Activated T-cell treated with anti-CD3 and anti-CD28 coated beads, Interleukin-2, amount 50 U/mL, for 4 hours (primary cell): ENCODE data around the gene TPM3. TPM values are rescaled to one million over a fixed set of nuclear protein-coding genes. Genes with fewer than 3 reads are reported as not detected.

Experiments
- ATAC-seq, 2 donors: fragments of 200-7000 bp; cut with Tn5 transposase; one replicate each; pipeline ENCODE4 v1.10.0; 2021
- DNase-seq: peaks from one replicate; pipeline ENCODE4 v3.0.0-alpha.2; 2020
- H3K27me3 Mint-ChIP-seq: one replicate; pipeline ENCODE4 v1.8.0; 2021; ENCODE audit warnings: low read depth, mixed read lengths
- H3K36me3 Mint-ChIP-seq: one replicate; pipeline ENCODE4 v1.8.0; 2022; ENCODE audit warnings: mixed read lengths; ENCODE audit not compliant: insufficient read depth
- H3K4me1 Mint-ChIP-seq: one replicate; pipeline ENCODE4 v1.8.0; 2021; ENCODE audit warnings: low read depth, mixed read lengths
- H3K4me3 Mint-ChIP-seq: one replicate; pipeline ENCODE4 v1.8.0; 2021; ENCODE audit warnings: mild to moderate bottlenecking, moderate library complexity, mixed read lengths
- H3K9me3 Mint-ChIP-seq: one replicate; pipeline ENCODE4 v1.8.0; 2021; ENCODE audit warnings: mixed read lengths
- total RNA-seq, 3 donors: library from RNA; stranded (reverse); gene quantifications; one replicate each; pipeline ENCODE4 v1.2.1, GENCODE V29; 2021

Gene TPM3
- total RNA-seq, 3 donors from 2014 or later, result 788 to 834 (median 808) TPM

- peaks cover 9% of the 10 kb centered on the region for H3K27me3 Mint-ChIP-seq
- no peaks in the 10 kb centered on the region for H3K9me3 Mint-ChIP-seq
- DNase-seq (no peak), ATAC-seq (no peak)
- H3K4me1 Mint-ChIP-seq, result peaks cover 9% of the 10 kb centered on the region
- H3K4me3 Mint-ChIP-seq, result no peak overlapping the region
- peaks cover 3% of the 10 kb centered on the region for H3K36me3 Mint-ChIP-seq
These were observed 4.9 kb downstream of the TPM3 start for GRCh38 chr1:154186852-154187501.

GRCh38 chr1:154186177-154186576 is 5.7 kb downstream of the TPM3 start:
- no peak for ATAC-seq
- Mint-ChIP-seq H3K36me3 (peaks cover 10% of the 10 kb centered on the region), H3K9me3 (no peaks in the 10 kb centered on the region), H3K4me3 (no peak overlapping the region), H3K4me1 (peaks cover 16% of the 10 kb centered on the region), H3K27me3 (peaks cover 7% of the 10 kb centered on the region)
- DNase-seq, result peak; percentile 55

GRCh38 chr1:154183046-154183915 is 8.6 kb downstream of the TPM3 start:
- ATAC-seq, result peak; percentile 81 to 85

GRCh38 chr1:154182344-154183045 is 9.4 kb downstream of the TPM3 start:
- peaks cover 52% of the 10 kb centered on the region for H3K4me1 Mint-ChIP-seq
- H3K36me3 Mint-ChIP-seq, result peaks cover 21% of the 10 kb centered on the region
- peaks cover under 1% of the 10 kb centered on the region for H3K27me3 Mint-ChIP-seq
- H3K9me3 Mint-ChIP-seq, result no peaks in the 10 kb centered on the region
- peak; percentile 67 to 69 for ATAC-seq
- DNase-seq, result peak; percentile 52
- peak overlapping the region; percentile 100 for H3K4me3 Mint-ChIP-seq

More at GRCh38 chr1:154183046-154183915, 8.6 kb downstream of the TPM3 start:
- DNase-seq, result peak; percentile 90
- peaks cover 44% of the 10 kb centered on the region for H3K4me1 Mint-ChIP-seq
- peaks cover 21% of the 10 kb centered on the region for H3K36me3 Mint-ChIP-seq
- H3K27me3 Mint-ChIP-seq, result peaks cover 5% of the 10 kb centered on the region
- H3K9me3 Mint-ChIP-seq, result no peaks in the 10 kb centered on the region
- H3K4me3 Mint-ChIP-seq, result peak overlapping the region; percentile 100

- H3K27me3 Mint-ChIP-seq, result no peaks in the 10 kb centered on the region
- peak overlapping the region; percentile 100 for H3K4me3 Mint-ChIP-seq
- H3K4me1 Mint-ChIP-seq, result peaks cover 58% of the 10 kb centered on the region
- no peak for ATAC-seq
- H3K36me3 Mint-ChIP-seq, result peaks cover 25% of the 10 kb centered on the region
- H3K9me3 Mint-ChIP-seq, result no peaks in the 10 kb centered on the region
- DNase-seq, result no peak
These were observed 10.0 kb downstream of the TPM3 start for GRCh38 chr1:154181944-154182343.

GRCh38 chr1:154179946-154180687 is 11.8 kb downstream of the TPM3 start:
- H3K27me3 Mint-ChIP-seq, result no peaks in the 10 kb centered on the region
- no peaks in the 10 kb centered on the region for H3K9me3 Mint-ChIP-seq
- no peak for DNase-seq
- H3K4me3 Mint-ChIP-seq, result peak overlapping the region; percentile 100
- ATAC-seq, result no peak
- H3K36me3 Mint-ChIP-seq, result peaks cover 31% of the 10 kb centered on the region
- peaks cover 72% of the 10 kb centered on the region for H3K4me1 Mint-ChIP-seq

- Mint-ChIP-seq H3K36me3 (peaks cover 31% of the 10 kb centered on the region), H3K27me3 (no peaks in the 10 kb centered on the region), H3K4me3 (peak overlapping the region; percentile 100), H3K9me3 (no peaks in the 10 kb centered on the region), H3K4me1 (peaks cover 72% of the 10 kb centered on the region)
- ATAC-seq, result no peak
- no peak for DNase-seq
These were observed 12.7 kb downstream of the TPM3 start for GRCh38 chr1:154178911-154179811.

GRCh38 chr1:154178013-154178412 is 13.9 kb downstream of the TPM3 start:
- Mint-ChIP-seq H3K4me1 (peaks cover 66% of the 10 kb centered on the region), H3K4me3 (peak overlapping the region; percentile 100), H3K9me3 (no peaks in the 10 kb centered on the region), H3K36me3 (peaks cover 33% of the 10 kb centered on the region), H3K27me3 (no peaks in the 10 kb centered on the region)
- ATAC-seq (no peak), DNase-seq (peak; percentile 14)

GRCh38 chr1:154176337-154176736 is 15.6 kb downstream of the TPM3 start:
- H3K4me1 Mint-ChIP-seq, result peaks cover 70% of the 10 kb centered on the region
- DNase-seq (no peak), ATAC-seq (peak in 1 of 2 donors; percentile 49)
- H3K36me3 Mint-ChIP-seq, result peaks cover 41% of the 10 kb centered on the region
- H3K9me3 Mint-ChIP-seq, result no peaks in the 10 kb centered on the region
- no peaks in the 10 kb centered on the region for H3K27me3 Mint-ChIP-seq
- no peak overlapping the region for H3K4me3 Mint-ChIP-seq

- no peak for DNase-seq
- peaks cover 50% of the 10 kb centered on the region for H3K36me3 Mint-ChIP-seq
- H3K4me3 Mint-ChIP-seq, result no peak overlapping the region
- no peaks in the 10 kb centered on the region for H3K9me3 Mint-ChIP-seq
- ATAC-seq, result no peak
- H3K4me1 Mint-ChIP-seq, result peaks cover 71% of the 10 kb centered on the region
- no peaks in the 10 kb centered on the region for H3K27me3 Mint-ChIP-seq
These were observed 17.2 kb downstream of the TPM3 start for GRCh38 chr1:154174654-154175053.

GRCh38 chr1:154171880-154172279 is 20.0 kb downstream of the TPM3 start:
- H3K27me3 Mint-ChIP-seq, result no peaks in the 10 kb centered on the region
- DNase-seq (no peak), ATAC-seq (no peak)
- H3K4me1 Mint-ChIP-seq, result peaks cover 57% of the 10 kb centered on the region
- H3K4me3 Mint-ChIP-seq, result peak overlapping the region; percentile 14
- H3K9me3 Mint-ChIP-seq, result no peaks in the 10 kb centered on the region
- H3K36me3 Mint-ChIP-seq, result peaks cover 59% of the 10 kb centered on the region

- H3K27me3 Mint-ChIP-seq, result no peaks in the 10 kb centered on the region
- ATAC-seq (peak; percentile 22 to 32), DNase-seq (no peak)
- H3K36me3 Mint-ChIP-seq, result peaks cover 57% of the 10 kb centered on the region
- peak overlapping the region; percentile 63 for H3K4me3 Mint-ChIP-seq
- H3K9me3 Mint-ChIP-seq, result no peaks in the 10 kb centered on the region
- peaks cover 52% of the 10 kb centered on the region for H3K4me1 Mint-ChIP-seq
These were observed 20.7 kb downstream of the TPM3 start for GRCh38 chr1:154171223-154171583.

GRCh38 chr1:154170547-154171222 is 21.2 kb downstream of the TPM3 start:
- H3K9me3 Mint-ChIP-seq, result no peaks in the 10 kb centered on the region
- peak; percentile 30 for DNase-seq
- H3K27me3 Mint-ChIP-seq, result no peaks in the 10 kb centered on the region
- peak; percentile 94 to 97 for ATAC-seq
- H3K4me1 Mint-ChIP-seq, result peaks cover 49% of the 10 kb centered on the region
- H3K36me3 Mint-ChIP-seq, result peaks cover 61% of the 10 kb centered on the region
- H3K4me3 Mint-ChIP-seq, result peak overlapping the region; percentile 63
